Lung (tissue), 12 donors: Measurements from ENCODE around the gene ZNF467. TPM values are rescaled to one million over a fixed set of nuclear protein-coding genes. Genes with fewer than 3 reads are reported as not detected.

ENCODE experiments used
- ATAC-seq: fragments of 200-7000 bp; cut with Tn5 transposase; one replicate; pipeline ENCODE4 v1.9.1; 2020; ENCODE audit warnings: moderate number of reproducible peaks; ENCODE audit not compliant: insufficient read depth, low FRiP score
- DNase-seq, 3 donors: peaks; one replicate each; pipeline ENCODE4 v3.0.0-alpha.2; 2013 to 2017
- H3K27ac ChIP-seq, 2 donors: one replicate each; pipeline ENCODE4 v1.5.1; 2013; ENCODE audit warnings: mild to moderate bottlenecking in 2 of 2, moderate library complexity in 2 of 2, control low read depth in 1 of 2, inconsistent platforms in 1 of 2, low read depth in 1 of 2, low read length in 1 of 2
- H3K27me3 ChIP-seq, 3 donors: one replicate each; pipeline ENCODE4 v1.5.1; 2013; ENCODE audit warnings: low read length in 2 of 3; ENCODE audit not compliant: control insufficient read depth in 3 of 3, insufficient read depth in 3 of 3
- H3K36me3 ChIP-seq, 4 donors: one replicate each; pipeline ENCODE4 v1.5.1; 2013; ENCODE audit warnings: low read length in 4 of 4, mild to moderate bottlenecking in 1 of 4, moderate library complexity in 1 of 4; ENCODE audit not compliant: control insufficient read depth in 4 of 4, insufficient read depth in 4 of 4
- H3K4me1 ChIP-seq, 5 donors: one replicate each; pipeline ENCODE4 v1.5.1; 2013; ENCODE audit warnings: low read length in 5 of 5, mild to moderate bottlenecking in 2 of 5, moderate library complexity in 1 of 5; ENCODE audit not compliant: control insufficient read depth in 5 of 5, insufficient read depth in 5 of 5
- H3K4me3 ChIP-seq: one replicate; pipeline ENCODE4 v1.5.1; 2013; ENCODE audit warnings: mild to moderate bottlenecking, control low read depth, moderate library complexity
- H3K9ac ChIP-seq, 2 donors: one replicate each; pipeline ENCODE4 v1.5.1; 2013; ENCODE audit warnings: low read length in 2 of 2, control low read depth in 1 of 2; ENCODE audit not compliant: insufficient read depth in 1 of 2
- H3K9me3 ChIP-seq, 4 donors: one replicate each; pipeline ENCODE4 v1.5.1; 2013; ENCODE audit warnings: low read length in 3 of 4, mild to moderate bottlenecking in 1 of 4, moderate library complexity in 1 of 4; ENCODE audit not compliant: control insufficient read depth in 4 of 4, insufficient read depth in 3 of 4
- CTCF ChIP-seq: IDR thresholded peaks from 2 replicates; pipeline ENCODE4 v1.5.1; 2012; ENCODE audit warnings: mild to moderate bottlenecking; ENCODE audit errors: control extremely low read depth, extremely low read depth
- WGBS, 2 donors: extraction: QIAGEN DNeasy Blood & Tissue Kit; methylation state at CpG; one replicate each; pipeline ENCODE4 v1.1.7; 2013; 5-methylcytosine and 5-hydroxymethylcytosine counted together
- polyA plus RNA-seq, 2 donors: library from polyadenylated mRNA; stranded (reverse); fragments of 200-250 nt; gene quantifications; one replicate each; pipeline ENCODE4 v1.2.1, GENCODE V29; 2013
- total RNA-seq, 2 donors: library from RNA; depleted of rRNA in 1 of 2; stranded (reverse); fragments of >200 nt in 1 of 2; gene quantifications; one replicate each; pipeline ENCODE4 v1.2.1, GENCODE V29; 2014 to 2021
- donor health status: control.
- donor health status: control.
- donor health status: Bipolar disorder and iron deficiency.
- donor health status: healthy.
- donor health status: DM: yes; HTN: yes; CAD: no.

ZNF467 gene
- total and polyA plus RNA-seq, 4 donors: 9.8 to 27.2 (median 14.9) TPM

GRCh38 chr7:149817301-149817771 lies 43.9 kb upstream of the ZNF467 start:
- DNase-seq: no peak
- 69 to 88% methylated on average over 8 of the region's 8 CpGs for WGBS, 2 donors
- Histone ChIP-seq H3K9ac (no peak overlapping the region), H3K27me3 (no peaks in the 10 kb centered on the region), H3K36me3 (no peaks in the 10 kb centered on the region), H3K9me3 (no peaks in the 10 kb centered on the region), H3K4me1 (peaks cover 0 to 4% (median 0%) of the 10 kb centered on the region in 5 donors), H3K27ac (no peak overlapping the region), H3K4me3 (no peak overlapping the region)
- no peak for ATAC-seq
- no peak for TF ChIP-seq CTCF

GRCh38 chr7:149816794-149817193 lies 43.4 kb upstream of the ZNF467 start:
- no peak for DNase-seq
- Histone ChIP-seq H3K9me3 (no peaks in the 10 kb centered on the region), H3K27me3 (no peaks in the 10 kb centered on the region), H3K9ac (no peak overlapping the region), H3K4me3 (no peak overlapping the region), H3K36me3 (no peaks in the 10 kb centered on the region), H3K4me1 (no peaks in the 10 kb centered on the region), H3K27ac (no peak overlapping the region)
- no peak for ATAC-seq
- TF ChIP-seq CTCF: no peak
- WGBS, 2 donors: 83 to 88% methylated on average over 3 to 4 of the region's 4 CpGs

GRCh38 chr7:149816267-149816751 lies 42.9 kb upstream of the ZNF467 start:
- H3K9me3 ChIP-seq: no peaks in the 10 kb centered on the region
- no peaks in the 10 kb centered on the region for H3K4me1 ChIP-seq
- 86 to 94% methylated on average over 21 of the region's 21 CpGs for WGBS, 2 donors
- no peak overlapping the region for H3K9ac ChIP-seq
- no peaks in the 10 kb centered on the region for H3K27me3 ChIP-seq
- H3K36me3 ChIP-seq: no peaks in the 10 kb centered on the region
- H3K4me3 ChIP-seq: no peak overlapping the region
- TF ChIP-seq CTCF: no peak
- H3K27ac ChIP-seq: no peak overlapping the region
- ATAC-seq (no peak), DNase-seq (no peak)

GRCh38 chr7:149815661-149816266 lies 42.4 kb upstream of the ZNF467 start:
- H3K4me1 ChIP-seq: no peaks in the 10 kb centered on the region
- no peak overlapping the region for H3K4me3 ChIP-seq
- no peaks in the 10 kb centered on the region for H3K36me3 ChIP-seq
- no peak overlapping the region for H3K27ac ChIP-seq
- no peak for ATAC-seq
- no peaks in the 10 kb centered on the region for H3K27me3 ChIP-seq
- 81 to 87% methylated on average over 12 to 16 of the region's 16 CpGs for WGBS, 2 donors
- H3K9me3 ChIP-seq: no peaks in the 10 kb centered on the region
- no peak for TF ChIP-seq CTCF
- DNase-seq: no peak
- H3K9ac ChIP-seq: no peak overlapping the region
